ENCODE measurements around the gene IGF2BP2.

The IGF2BP2 gene

GRCh38 chr3:185726254-185726967, 98.4 kb downstream of the IGF2BP2 start:
- Histone ChIP-seq H3K14ac (ENCODE audit: low read length) (no peak overlapping the region), H3K4me1 (ENCODE audit: control insufficient read depth in 2 of 2, insufficient read depth in 1 of 2, low read depth in 1 of 2, low read length in 2 of 2) (peaks cover 7 to 24% of the 10 kb centered on the region in 2 donors), H3K23ac (ENCODE audit: low read depth, low read length, poor library complexity) (no peak overlapping the region), H2BK120ac (ENCODE audit: low read depth, low read length) (no peak overlapping the region), H3K36me3 (replicated peaks in 1 of 2; ENCODE audit: control insufficient read depth in 2 of 2, insufficient read depth in 2 of 2, low read length in 2 of 2) (peaks cover 0 to 4% of the 10 kb centered on the region in 2 donors), H2AFZ (ENCODE audit: low read length) (no peak overlapping the region), H3K9me3 (replicated peaks in 1 of 2; ENCODE audit: control insufficient read depth in 2 of 2, insufficient read depth in 1 of 2, low read depth in 1 of 2, low read length in 2 of 2) (no peaks in the 10 kb centered on the region), H3K4me3 (ENCODE audit: low read length in 2 of 2) (no peak overlapping the region), H2BK12ac (ENCODE audit: low read length) (no peak overlapping the region), H2BK15ac (ENCODE audit: low read length) (no peak overlapping the region), H3K4ac (ENCODE audit: low read length) (no peak overlapping the region), H3K4me2 (ENCODE audit: insufficient read depth, low read length, poor library complexity, severe bottlenecking) (no peak overlapping the region), H3K27me3 (ENCODE audit: control insufficient read depth in 3 of 3, insufficient read depth in 3 of 3, low read depth in 1 of 3, low read length in 3 of 3) (no peaks in the 10 kb centered on the region), H4K8ac (ENCODE audit: low read depth, low read length) (no peak overlapping the region), H2BK5ac (ENCODE audit: low read length) (no peak overlapping the region), H3K18ac (ENCODE audit: low read length) (no peak overlapping the region), H4K91ac (ENCODE audit: low read depth, low read length, poor library complexity) (no peak overlapping the region), H3K79me1 (ENCODE audit: low read depth, low read length) (peaks cover 10% of the 10 kb centered on the region), H2AK5ac (ENCODE audit: low read depth, low read length) (no peak overlapping the region), H3K27ac (replicated peaks; ENCODE audit: low read length) (no peak overlapping the region), H3K9ac (ENCODE audit: low read depth, low read length, poor library complexity) (no peak overlapping the region)
- no peak for DNase-seq (ENCODE audit: low spot score)
- WGBS, 2 donors (ENCODE audit: extremely low coverage in 2 of 2, insufficient read length in 2 of 2, insufficient replicate concordance in 1 of 2) = no CpG with 5 or more reads among the region's 6 CpGs

GRCh38 chr3:185724761-185725160, 100.1 kb downstream of the IGF2BP2 start:
- H2BK120ac ChIP-seq (ENCODE audit: low read depth, low read length) = no peak overlapping the region
- no peak overlapping the region for H3K18ac ChIP-seq (ENCODE audit: low read length)
- no peak overlapping the region for H2AK5ac ChIP-seq (ENCODE audit: low read depth, low read length)
- H4K91ac ChIP-seq (ENCODE audit: low read depth, low read length, poor library complexity) = no peak overlapping the region
- peaks cover 3 to 10% of the 10 kb centered on the region in 2 donors for H3K36me3 ChIP-seq (replicated peaks in 1 of 2; ENCODE audit: control insufficient read depth in 2 of 2, insufficient read depth in 2 of 2, low read length in 2 of 2)
- no peak overlapping the region for H2BK15ac ChIP-seq (ENCODE audit: low read length)
- peaks cover 7 to 24% of the 10 kb centered on the region in 2 donors for H3K4me1 ChIP-seq (ENCODE audit: control insufficient read depth in 2 of 2, insufficient read depth in 1 of 2, low read depth in 1 of 2, low read length in 2 of 2)
- H2AFZ ChIP-seq (ENCODE audit: low read length) = no peak overlapping the region
- H3K9ac ChIP-seq (ENCODE audit: low read depth, low read length, poor library complexity) = no peak overlapping the region
- no peaks in the 10 kb centered on the region for H3K9me3 ChIP-seq (replicated peaks in 1 of 2; ENCODE audit: control insufficient read depth in 2 of 2, insufficient read depth in 1 of 2, low read depth in 1 of 2, low read length in 2 of 2)
- H3K27me3 ChIP-seq (ENCODE audit: control insufficient read depth in 3 of 3, insufficient read depth in 3 of 3, low read depth in 1 of 3, low read length in 3 of 3) = no peaks in the 10 kb centered on the region
- H3K23ac ChIP-seq (ENCODE audit: low read depth, low read length, poor library complexity) = no peak overlapping the region
- H2BK12ac ChIP-seq (ENCODE audit: low read length) = no peak overlapping the region
- H3K4me3 ChIP-seq (ENCODE audit: low read length in 2 of 2) = no peak overlapping the region
- no peak overlapping the region for H3K4me2 ChIP-seq (ENCODE audit: insufficient read depth, low read length, poor library complexity, severe bottlenecking)
- H2BK5ac ChIP-seq (ENCODE audit: low read length) = no peak overlapping the region
- no peak overlapping the region for H3K4ac ChIP-seq (ENCODE audit: low read length)
- no peak overlapping the region for H4K8ac ChIP-seq (ENCODE audit: low read depth, low read length)
- peaks cover 16% of the 10 kb centered on the region for H3K79me1 ChIP-seq (ENCODE audit: low read depth, low read length)
- H3K14ac ChIP-seq (ENCODE audit: low read length) = no peak overlapping the region
- DNase-seq (ENCODE audit: low spot score) = no peak
- WGBS, 2 donors (ENCODE audit: extremely low coverage in 2 of 2, insufficient read length in 2 of 2, insufficient replicate concordance in 1 of 2) = no CpG with 5 or more reads among the region's 3 CpGs
- no peak overlapping the region for H3K27ac ChIP-seq (replicated peaks; ENCODE audit: low read length)

- Histone ChIP-seq H3K9me3 (replicated peaks in 1 of 2; ENCODE audit: control insufficient read depth in 2 of 2, insufficient read depth in 1 of 2, low read depth in 1 of 2, low read length in 2 of 2) (no peaks in the 10 kb centered on the region), H3K4me1 (ENCODE audit: control insufficient read depth in 2 of 2, insufficient read depth in 1 of 2, low read depth in 1 of 2, low read length in 2 of 2) (peaks cover 7 to 24% of the 10 kb centered on the region in 2 donors), H3K4ac (ENCODE audit: low read length) (no peak overlapping the region), H2BK120ac (ENCODE audit: low read depth, low read length) (no peak overlapping the region), H3K23ac (ENCODE audit: low read depth, low read length, poor library complexity) (no peak overlapping the region), H4K8ac (ENCODE audit: low read depth, low read length) (no peak overlapping the region), H4K91ac (ENCODE audit: low read depth, low read length, poor library complexity) (no peak overlapping the region), H3K18ac (ENCODE audit: low read length) (no peak overlapping the region), H2BK5ac (ENCODE audit: low read length) (no peak overlapping the region), H2AFZ (ENCODE audit: low read length) (no peak overlapping the region), H3K9ac (ENCODE audit: low read depth, low read length, poor library complexity) (no peak overlapping the region), H3K79me1 (ENCODE audit: low read depth, low read length) (peaks cover 16% of the 10 kb centered on the region), H2BK12ac (ENCODE audit: low read length) (no peak overlapping the region), H2AK5ac (ENCODE audit: low read depth, low read length) (no peak overlapping the region), H3K4me3 (ENCODE audit: low read length in 2 of 2) (no peak overlapping the region), H3K14ac (ENCODE audit: low read length) (no peak overlapping the region), H3K4me2 (ENCODE audit: insufficient read depth, low read length, poor library complexity, severe bottlenecking) (no peak overlapping the region), H3K27ac (replicated peaks; ENCODE audit: low read length) (no peak overlapping the region), H3K27me3 (ENCODE audit: control insufficient read depth in 3 of 3, insufficient read depth in 3 of 3, low read depth in 1 of 3, low read length in 3 of 3) (no peaks in the 10 kb centered on the region), H2BK15ac (ENCODE audit: low read length) (no peak overlapping the region), H3K36me3 (replicated peaks in 1 of 2; ENCODE audit: control insufficient read depth in 2 of 2, insufficient read depth in 2 of 2, low read length in 2 of 2) (peaks cover 3 to 10% of the 10 kb centered on the region in 2 donors)
- WGBS, 2 donors (ENCODE audit: extremely low coverage in 2 of 2, insufficient read length in 2 of 2, insufficient replicate concordance in 1 of 2) = no CpG with 5 or more reads among the region's 3 CpGs
- DNase-seq (ENCODE audit: low spot score) = no peak
These were observed 100.6 kb downstream of the IGF2BP2 start for GRCh38 chr3:185724251-185724650.

GRCh38 chr3:185722881-185723280, 102.0 kb downstream of the IGF2BP2 start:
- H3K36me3 ChIP-seq (replicated peaks in 1 of 2; ENCODE audit: control insufficient read depth in 2 of 2, insufficient read depth in 2 of 2, low read length in 2 of 2) = peaks cover 3 to 10% of the 10 kb centered on the region in 2 donors
- H3K79me1 ChIP-seq (ENCODE audit: low read depth, low read length) = peaks cover 15% of the 10 kb centered on the region
- no peak overlapping the region for H3K4me3 ChIP-seq (ENCODE audit: low read length in 2 of 2)
- no peak overlapping the region for H4K91ac ChIP-seq (ENCODE audit: low read depth, low read length, poor library complexity)
- H3K9me3 ChIP-seq (replicated peaks in 1 of 2; ENCODE audit: control insufficient read depth in 2 of 2, insufficient read depth in 1 of 2, low read depth in 1 of 2, low read length in 2 of 2) = no peaks in the 10 kb centered on the region
- no peak overlapping the region for H3K23ac ChIP-seq (ENCODE audit: low read depth, low read length, poor library complexity)
- H2BK5ac ChIP-seq (ENCODE audit: low read length) = no peak overlapping the region
- no peak overlapping the region for H2BK12ac ChIP-seq (ENCODE audit: low read length)
- no peak overlapping the region for H2BK15ac ChIP-seq (ENCODE audit: low read length)
- H2BK120ac ChIP-seq (ENCODE audit: low read depth, low read length) = no peak overlapping the region
- peaks cover 11 to 20% of the 10 kb centered on the region in 2 donors for H3K4me1 ChIP-seq (ENCODE audit: control insufficient read depth in 2 of 2, insufficient read depth in 1 of 2, low read depth in 1 of 2, low read length in 2 of 2)
- H3K9ac ChIP-seq (ENCODE audit: low read depth, low read length, poor library complexity) = no peak overlapping the region
- H3K27ac ChIP-seq (replicated peaks; ENCODE audit: low read length) = no peak overlapping the region
- no peak overlapping the region for H2AFZ ChIP-seq (ENCODE audit: low read length)
- no CpG with 5 or more reads among the region's 5 CpGs for WGBS, 2 donors (ENCODE audit: extremely low coverage in 2 of 2, insufficient read length in 2 of 2, insufficient replicate concordance in 1 of 2)
- no peak for DNase-seq (ENCODE audit: low spot score)
- H3K4me2 ChIP-seq (ENCODE audit: insufficient read depth, low read length, poor library complexity, severe bottlenecking) = no peak overlapping the region
- H3K14ac ChIP-seq (ENCODE audit: low read length) = no peak overlapping the region
- no peak overlapping the region for H2AK5ac ChIP-seq (ENCODE audit: low read depth, low read length)
- no peaks in the 10 kb centered on the region for H3K27me3 ChIP-seq (ENCODE audit: control insufficient read depth in 3 of 3, insufficient read depth in 3 of 3, low read depth in 1 of 3, low read length in 3 of 3)
- no peak overlapping the region for H3K18ac ChIP-seq (ENCODE audit: low read length)
- no peak overlapping the region for H3K4ac ChIP-seq (ENCODE audit: low read length)
- H4K8ac ChIP-seq (ENCODE audit: low read depth, low read length) = no peak overlapping the region

Data from neuronal stem cell (in vitro differentiated cells).